Erythroblast (primary cell): ENCODE results near the gene NECAB3.

ENCODE experiments used
- GATA1 ChIP-seq: IDR thresholded peaks from 2 replicates; pipeline ENCODE4 v1.6.1; 2011; ENCODE audit warnings: low read depth, mild to moderate bottlenecking, control low read depth, low read length, moderate library complexity
- POLR2A ChIP-seq: IDR thresholded peaks from 2 replicates; pipeline ENCODE4 v1.6.1; 2011; ENCODE audit warnings: mild to moderate bottlenecking, low read length

DNA sequence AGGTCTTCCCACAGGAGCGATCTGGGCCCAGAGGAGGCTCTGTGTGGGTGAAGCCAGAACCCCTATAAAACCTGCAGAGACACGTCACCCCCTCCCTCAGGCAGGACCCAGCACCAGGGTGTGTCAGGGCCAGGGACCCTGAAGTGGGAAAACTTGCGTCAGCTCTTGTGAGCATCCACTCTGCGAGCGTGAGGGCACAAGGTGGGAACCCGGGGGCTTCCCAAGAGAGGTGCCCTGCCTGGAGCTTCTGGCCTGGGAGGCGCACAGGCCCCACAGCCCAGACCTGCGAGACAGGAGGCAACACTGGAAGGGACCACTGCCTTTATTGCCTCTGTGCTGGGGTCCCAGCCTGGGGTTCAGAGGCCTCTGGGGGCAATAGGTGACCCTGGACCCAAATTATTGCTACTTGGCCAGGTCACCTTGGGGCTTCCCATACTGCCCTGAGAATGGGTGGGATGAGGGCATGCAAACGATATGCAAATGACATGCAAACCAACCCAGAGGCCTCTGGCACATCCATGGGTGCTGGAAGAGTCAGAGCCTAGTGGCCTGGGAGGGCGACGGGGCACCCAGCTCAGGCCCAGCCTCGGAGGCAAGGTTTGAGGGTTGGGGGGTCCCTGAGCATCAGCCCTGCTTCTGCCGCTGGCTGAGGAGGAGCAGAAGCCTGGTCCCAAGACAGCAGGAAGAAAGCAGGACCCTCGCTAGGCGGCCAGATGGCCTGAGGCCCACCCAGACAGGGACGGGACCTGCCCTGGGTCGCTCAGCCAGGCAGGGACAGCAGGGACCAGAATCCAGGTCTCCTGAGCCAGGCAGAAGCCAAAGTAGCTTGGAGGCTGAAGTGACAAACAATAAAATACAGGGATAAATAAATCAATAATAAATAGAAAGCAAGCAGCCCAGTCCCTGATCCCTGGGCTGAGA is 17.2 kb downstream of the NECAB3 start:
- no peak for TF ChIP-seq POLR2A
- TF ChIP-seq GATA1, result no peak
